Panc1 (cell line): ENCODE data around the gene TSC2. TPM values are rescaled to one million over a fixed set of nuclear protein-coding genes. Genes with fewer than 3 reads are reported as not detected.

ENCODE experiments used
- ATAC-seq: fragments of 200-7000 bp; cut with Tn5 transposase; 2 replicates; pipeline ENCODE4 v1.9.1; 2020; ENCODE audit warnings: mild to moderate bottlenecking, moderate library complexity
- BruUV-seq: library from RNA; stranded (reverse); fragments of 400-500 nt; replicated peaks from 2 replicates; lab custom pipeline; 2021; lab: Mats Ljungman, UMichigan
- CTCF ChIA-PET: fragments of 300-600 bp; sonication (Branson Sonifier 250); formaldehyde crosslinking; loops from one replicate; lab custom pipeline; 2022; ENCODE audit warnings: antibody characterized with exemption; lab: Charles Lee
- POLR2A ChIA-PET: fragments of 300-600 bp; sonication (Branson Sonifier 250); formaldehyde crosslinking; loops from one replicate; lab custom pipeline; 2022; ENCODE audit warnings: antibody characterized with exemption; lab: Charles Lee
- DNase-seq: peaks from one replicate; pipeline ENCODE4 v3.0.0-alpha.2; 2010; ENCODE audit warnings: low read depth, low spot score
- H3K27ac ChIP-seq: 2 replicates; pipeline ENCODE4 v1.5.1; 2011; ENCODE audit warnings: mild to moderate bottlenecking, low read length, inconsistent platforms
- H3K27me3 ChIP-seq: fragments of 200-500 bp; sonication (Bioruptor generic); 2 replicates; pipeline ENCODE4 v1.6.0; 2014; ENCODE audit warnings: low read length, inconsistent platforms; ENCODE audit not compliant: control insufficient read depth, insufficient read depth
- H3K36me3 ChIP-seq: fragments of 200-500 bp; sonication (Bioruptor generic); 2 replicates; pipeline ENCODE4 v1.5.1; 2014; ENCODE audit warnings: inconsistent platforms, mild to moderate bottlenecking, low read length, moderate library complexity; ENCODE audit not compliant: control insufficient read depth, insufficient read depth
- H3K4me1 ChIP-seq: 2 replicates; pipeline ENCODE4 v1.5.1; 2011; ENCODE audit warnings: inconsistent platforms, mild to moderate bottlenecking, low read length, moderate library complexity; ENCODE audit not compliant: control insufficient read depth, insufficient read depth
- H3K4me3 ChIP-seq, 2 experiments: 2 replicates each; pipeline ENCODE4 v1.5.1; 2011 to 2012; ENCODE audit warnings: low read depth in 2 of 2, low read length in 2 of 2, mild to moderate bottlenecking in 2 of 2, inconsistent platforms in 1 of 2, moderate library complexity in 1 of 2
- H3K9me3 ChIP-seq: fragments of 200-500 bp; sonication (Bioruptor generic); 2 replicates; pipeline ENCODE4 v1.5.1; 2014; ENCODE audit warnings: low read depth, mild to moderate bottlenecking, inconsistent platforms, low read length, moderate library complexity; ENCODE audit not compliant: control insufficient read depth, insufficient read depth
- CTCF ChIP-seq: fragments of 450-650 bp; IDR thresholded peaks from 2 replicates; pipeline ENCODE4 v1.5.1; 2017; ENCODE audit warnings: mild to moderate bottlenecking
- POLR2AphosphoS5 ChIP-seq: IDR thresholded peaks from 2 replicates; pipeline ENCODE4 v1.6.1; 2012; ENCODE audit warnings: mild to moderate bottlenecking, low read depth, low read length, moderate library complexity
- REST ChIP-seq, 2 experiments: IDR thresholded peaks; 2 replicates each; pipeline ENCODE4 v1.6.1; 2011 to 2012; ENCODE audit warnings: low read depth in 2 of 2, control low read depth in 1 of 2, low read length in 1 of 2, mild to moderate bottlenecking in 1 of 2, moderate library complexity in 1 of 2; ENCODE audit not compliant: insufficient read depth in 1 of 2
- SIN3A ChIP-seq: IDR thresholded peaks from 2 replicates; pipeline ENCODE4 v1.6.1; 2012; ENCODE audit warnings: low read depth, mild to moderate bottlenecking, low read length, moderate library complexity, borderline replicate concordance; ENCODE audit not compliant: insufficient read depth
- TCF7L2 ChIP-seq: IDR thresholded peaks from 2 replicates; pipeline ENCODE4 v1.6.1; 2011; ENCODE audit warnings: mild to moderate bottlenecking, low read depth, low read length, inconsistent platforms
- in situ Hi-C: cut with HindIII; loops from 2 replicates; pipeline ENCODE4 v1.10.0; 2016; ENCODE audit warnings: low sequenced_read_pairs, low pct_unique_long_range_greater_than_20kb
- intact Hi-C: fragments of 100-400 bp; cut with micrococcal nuclease; formaldehyde crosslinking; loops from one replicate; pipeline ENCODE4 v1.10.0; 2022; ENCODE audit not compliant: unreplicated experiment
- total RNA-seq: library from RNA; stranded (reverse); gene quantifications from one replicate; pipeline ENCODE4 v1.2.1, GENCODE V29; 2021; ENCODE audit not compliant: unreplicated experiment

The TSC2 gene
- total RNA-seq, 1 experiment from 2014 or later: 115 TPM

- TSS peak; percentile 81 for BruUV-seq
- no peak for TF ChIP-seq REST (IDR thresholded peaks at IDR 0.05; ENCODE audit: insufficient read depth in 1 of 2, low read depth in 2 of 2, low read length in 1 of 2)
- Histone ChIP-seq H3K27ac (no peak overlapping the region), H3K4me3 (no peak overlapping the region), H3K36me3 (no peaks in the 10 kb centered on the region), H3K4me1 (0 out of 2 replicates have a peak, but pooled peaks cover 14% of the 10 kb centered on the region), H3K9me3 (no peaks in the 10 kb centered on the region), H3K27me3 (no peaks in the 10 kb centered on the region)
- in situ Hi-C loops (no loop called here), intact Hi-C loops (no loop called here)
- ChIA-PET POLR2A (interaction anchor here (0.5 kb wide), 2 partner anchors 57 to 78 kb away, joined by 3 to 4 read pairs; no protein-coding TSS in a partner anchor), CTCF (no interaction called here)
- no peak for DNase-seq
- no peak for ATAC-seq
These were observed 41.1 kb downstream of the TSC2 start for GRCh38 chr16:2088759-2089358.

GRCh38 chr16:2089706-2090480, 42.1 kb downstream of the TSC2 start:
- no peaks in the 10 kb centered on the region for H3K9me3 ChIP-seq
- ChIA-PET CTCF (no interaction called here), POLR2A (no interaction called here)
- no peaks in the 10 kb centered on the region for H3K36me3 ChIP-seq
- no peaks in the 10 kb centered on the region for H3K27me3 ChIP-seq
- BruUV-seq: no TSS peak
- 0 out of 2 replicates have a peak, but pooled peaks cover 10% of the 10 kb centered on the region for H3K4me1 ChIP-seq
- intact Hi-C loops: no loop called here
- ATAC-seq: no peak
- no peak overlapping the region for H3K4me3 ChIP-seq
- no peak for DNase-seq
- in situ Hi-C loops: no loop called here
- no peak for TF ChIP-seq CTCF
- TF ChIP-seq TCF7L2: no peak
- TF ChIP-seq SIN3A: no peak
- no peak for TF ChIP-seq POLR2AphosphoS5
- TF ChIP-seq REST (IDR thresholded peaks at IDR 0.05; ENCODE audit: insufficient read depth in 1 of 2, low read depth in 2 of 2, low read length in 1 of 2): no peak
- H3K27ac ChIP-seq: no peak overlapping the region
